Ovary (tissue), 3 donors: ENCODE measurements around the gene ACTN1.

ENCODE experiments used
- CTCF ChIP-seq, 3 donors: fragments of 450-650 bp in 2 of 3; fragments of 200-600 bp in 1 of 3; IDR thresholded peaks; one replicate each; pipeline versions ENCODE4 v1.5.1 to v1.8.0; 2016 to 2022; ENCODE audit warnings: antibody characterized with exemption in 3 of 3, mild to moderate bottlenecking in 1 of 3
- POLR2A ChIP-seq: fragments of 450-650 bp; IDR thresholded peaks from one replicate; pipeline ENCODE4 v1.6.1; 2017; ENCODE audit warnings: antibody characterized with exemption, mild to moderate bottlenecking, moderate library complexity
- donor health status: DM: no; HTN: no; CAD: no.

- TF ChIP-seq CTCF (IDR thresholded peaks at IDR 0.05) (no peak), POLR2A (no peak)
Measured at GRCh38 chr14:68902357-68902756, 76.7 kb downstream of the ACTN1 start.
